22Rv1 (cell line): ENCODE measurements around the gene PTCH2.

ENCODE experiments used
- ZFX ChIP-seq: fragments of 450-650 bp; IDR thresholded peaks from 2 replicates; pipeline ENCODE4 v1.6.1; 2017; ENCODE audit warnings: antibody characterized with exemption, borderline replicate concordance
- TF ChIP-seq, protein P1 (sequence below): fragments of 450-650 bp; IDR thresholded peaks from 2 replicates; pipeline ENCODE4 v1.5.1; 2017; ENCODE audit warnings: mild to moderate bottlenecking

DNA sequence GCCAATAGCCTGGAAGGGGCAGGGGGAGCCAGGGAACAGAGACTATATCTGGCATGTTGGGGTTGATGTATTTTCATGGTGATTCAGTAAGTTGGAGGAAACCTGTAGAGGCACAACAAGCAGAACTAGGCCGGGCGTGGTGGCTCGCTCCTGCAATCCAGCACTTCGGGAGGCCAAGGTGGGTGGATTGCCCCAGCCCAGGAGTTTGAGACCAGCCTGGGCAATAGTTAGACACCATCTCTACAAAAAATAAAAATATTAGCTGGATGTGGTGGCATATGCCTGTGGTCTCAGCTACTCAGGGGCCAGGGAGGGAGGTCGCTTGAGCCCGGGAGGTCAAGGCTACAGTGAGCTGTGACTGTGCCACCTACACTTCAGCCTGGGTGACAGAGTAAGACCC lies 10.1 kb upstream of the PTCH2 start:
- TF ChIP-seq, protein P1, sequence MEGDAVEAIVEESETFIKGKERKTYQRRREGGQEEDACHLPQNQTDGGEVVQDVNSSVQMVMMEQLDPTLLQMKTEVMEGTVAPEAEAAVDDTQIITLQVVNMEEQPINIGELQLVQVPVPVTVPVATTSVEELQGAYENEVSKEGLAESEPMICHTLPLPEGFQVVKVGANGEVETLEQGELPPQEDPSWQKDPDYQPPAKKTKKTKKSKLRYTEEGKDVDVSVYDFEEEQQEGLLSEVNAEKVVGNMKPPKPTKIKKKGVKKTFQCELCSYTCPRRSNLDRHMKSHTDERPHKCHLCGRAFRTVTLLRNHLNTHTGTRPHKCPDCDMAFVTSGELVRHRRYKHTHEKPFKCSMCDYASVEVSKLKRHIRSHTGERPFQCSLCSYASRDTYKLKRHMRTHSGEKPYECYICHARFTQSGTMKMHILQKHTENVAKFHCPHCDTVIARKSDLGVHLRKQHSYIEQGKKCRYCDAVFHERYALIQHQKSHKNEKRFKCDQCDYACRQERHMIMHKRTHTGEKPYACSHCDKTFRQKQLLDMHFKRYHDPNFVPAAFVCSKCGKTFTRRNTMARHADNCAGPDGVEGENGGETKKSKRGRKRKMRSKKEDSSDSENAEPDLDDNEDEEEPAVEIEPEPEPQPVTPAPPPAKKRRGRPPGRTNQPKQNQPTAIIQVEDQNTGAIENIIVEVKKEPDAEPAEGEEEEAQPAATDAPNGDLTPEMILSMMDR, result no peak
- no peak for TF ChIP-seq ZFX
